ENCODE data around the gene BHLHE41.

DNA sequence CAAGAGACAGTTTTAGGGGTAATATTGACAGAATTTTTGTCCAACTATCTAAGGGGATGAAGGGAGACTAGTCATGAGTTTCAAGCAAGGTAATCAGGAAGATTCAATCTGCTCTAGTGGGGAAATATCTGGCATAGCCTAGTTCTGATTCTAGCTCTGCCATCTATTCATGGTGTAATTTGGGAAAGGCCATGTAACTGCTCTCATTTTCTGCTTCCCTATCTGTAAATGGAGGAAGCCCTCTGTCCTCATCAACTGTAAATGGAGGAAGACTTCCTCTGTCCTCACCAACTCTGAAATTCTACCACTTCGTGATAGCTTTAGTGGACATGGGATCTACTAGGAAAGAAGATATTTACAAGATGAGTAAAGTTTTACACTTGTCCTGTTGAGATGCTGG is 37.9 kb downstream of the BHLHE41 start:
- TF ChIP-seq, protein P1, sequence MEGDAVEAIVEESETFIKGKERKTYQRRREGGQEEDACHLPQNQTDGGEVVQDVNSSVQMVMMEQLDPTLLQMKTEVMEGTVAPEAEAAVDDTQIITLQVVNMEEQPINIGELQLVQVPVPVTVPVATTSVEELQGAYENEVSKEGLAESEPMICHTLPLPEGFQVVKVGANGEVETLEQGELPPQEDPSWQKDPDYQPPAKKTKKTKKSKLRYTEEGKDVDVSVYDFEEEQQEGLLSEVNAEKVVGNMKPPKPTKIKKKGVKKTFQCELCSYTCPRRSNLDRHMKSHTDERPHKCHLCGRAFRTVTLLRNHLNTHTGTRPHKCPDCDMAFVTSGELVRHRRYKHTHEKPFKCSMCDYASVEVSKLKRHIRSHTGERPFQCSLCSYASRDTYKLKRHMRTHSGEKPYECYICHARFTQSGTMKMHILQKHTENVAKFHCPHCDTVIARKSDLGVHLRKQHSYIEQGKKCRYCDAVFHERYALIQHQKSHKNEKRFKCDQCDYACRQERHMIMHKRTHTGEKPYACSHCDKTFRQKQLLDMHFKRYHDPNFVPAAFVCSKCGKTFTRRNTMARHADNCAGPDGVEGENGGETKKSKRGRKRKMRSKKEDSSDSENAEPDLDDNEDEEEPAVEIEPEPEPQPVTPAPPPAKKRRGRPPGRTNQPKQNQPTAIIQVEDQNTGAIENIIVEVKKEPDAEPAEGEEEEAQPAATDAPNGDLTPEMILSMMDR (conservative IDR thresholded peaks at IDR 0.05; ENCODE audit: low read length) = no peak
- TF ChIP-seq EZH2phosphoT487 (IDR thresholded peaks at IDR 0.05; ENCODE audit: borderline replicate concordance) = no peak

Measured in Loucy (cell line).